H9 (cell line): Measurements from ENCODE around the gene AGO3. TPM values are rescaled to one million over a fixed set of nuclear protein-coding genes. Genes with fewer than 3 reads are reported as not detected.
"Not testable (repeated sequence)": the region's sequence is repeated elsewhere in the genome, so short reads cannot be mapped to it uniquely, and the experiment has no call there.

Experiments used
- DNase-seq: peaks from one replicate; pipeline ENCODE4 v3.0.0-alpha.2; 2017
- H2AFZ ChIP-seq: one replicate; pipeline ENCODE4 v1.6.1; 2013; ENCODE audit warnings: mild to moderate bottlenecking, low read length, control low read depth, moderate library complexity
- H2AK5ac ChIP-seq: 2 replicates; pipeline ENCODE4 v1.6.1; 2013; ENCODE audit warnings: low read length, control low read depth, mixed read lengths; ENCODE audit not compliant: insufficient read length
- H2BK120ac ChIP-seq: one replicate; pipeline ENCODE4 v1.6.1; 2013; ENCODE audit warnings: low read depth, mild to moderate bottlenecking, low read length, control low read depth, inconsistent platforms; ENCODE audit not compliant: poor library complexity, severe bottlenecking
- H2BK12ac ChIP-seq: 2 replicates; pipeline ENCODE4 v1.6.1; 2013; ENCODE audit warnings: low read length, control low read depth, mixed read lengths, low read depth; ENCODE audit not compliant: insufficient read length
- H2BK15ac ChIP-seq: 2 replicates; pipeline ENCODE4 v1.6.1; 2013; ENCODE audit warnings: low read depth, low read length, control low read depth
- H2BK20ac ChIP-seq: one replicate; pipeline ENCODE4 v1.6.1; 2013; ENCODE audit warnings: low read depth, mild to moderate bottlenecking, low read length, control low read depth, inconsistent platforms; ENCODE audit not compliant: poor library complexity, severe bottlenecking
- H2BK5ac ChIP-seq: 2 replicates; pipeline ENCODE4 v1.6.1; 2013; ENCODE audit warnings: low read length, control low read depth, mixed read lengths; ENCODE audit not compliant: insufficient read length
- H3K14ac ChIP-seq: 2 replicates; pipeline ENCODE4 v1.6.1; 2013; ENCODE audit warnings: low read length, control low read depth; ENCODE audit not compliant: insufficient read depth
- H3K18ac ChIP-seq: 2 replicates; pipeline ENCODE4 v1.6.1; 2013; ENCODE audit warnings: low read depth, mild to moderate bottlenecking, mixed read lengths, low read length, control low read depth; ENCODE audit not compliant: insufficient read length
- H3K23ac ChIP-seq: 2 replicates; pipeline ENCODE4 v1.6.1; 2013; ENCODE audit warnings: low read length, control low read depth, mixed read lengths, low read depth; ENCODE audit not compliant: insufficient read length
- H3K23me2 ChIP-seq: 2 replicates; pipeline ENCODE4 v1.6.1; 2013; ENCODE audit warnings: low read depth, mild to moderate bottlenecking, mixed read lengths, low read length, control low read depth; ENCODE audit not compliant: insufficient read length, poor library complexity, severe bottlenecking
- H3K27ac ChIP-seq: 2 replicates; pipeline ENCODE4 v1.5.1; 2013; ENCODE audit warnings: low read length, control low read depth, mixed read lengths, low read depth; ENCODE audit not compliant: insufficient read length
- H3K27me3 ChIP-seq: 2 replicates; pipeline ENCODE4 v1.6.1; 2013; ENCODE audit warnings: low read length, control low read depth, inconsistent platforms; ENCODE audit not compliant: insufficient read depth
- H3K4ac ChIP-seq: 2 replicates; pipeline ENCODE4 v1.6.1; 2013; ENCODE audit warnings: low read depth, mild to moderate bottlenecking, control low read depth, inconsistent platforms, low read length, moderate library complexity
- H3K4me1 ChIP-seq: 2 replicates; pipeline ENCODE4 v1.6.1; 2013; ENCODE audit warnings: low read length, control low read depth, inconsistent platforms; ENCODE audit not compliant: insufficient read depth
- H3K4me2 ChIP-seq: 2 replicates; pipeline ENCODE4 v1.6.1; 2013; ENCODE audit warnings: low read length, control low read depth, mixed read lengths; ENCODE audit not compliant: insufficient read length, insufficient read depth
- H3K56ac ChIP-seq: 2 replicates; pipeline ENCODE4 v1.6.1; 2013; ENCODE audit warnings: low read depth, mild to moderate bottlenecking, mixed read lengths, low read length, control low read depth; ENCODE audit not compliant: insufficient read length
- H3K79me1 ChIP-seq: 2 replicates; pipeline ENCODE4 v1.6.1; 2013; ENCODE audit warnings: low read depth, mild to moderate bottlenecking, moderate library complexity, low read length, control low read depth, inconsistent platforms; ENCODE audit not compliant: insufficient read depth, poor library complexity, severe bottlenecking
- H3K79me2 ChIP-seq: 2 replicates; pipeline ENCODE4 v1.6.1; 2013; ENCODE audit warnings: low read length, control low read depth, inconsistent platforms; ENCODE audit not compliant: insufficient read depth
- H3K9ac ChIP-seq: 2 replicates; pipeline ENCODE4 v1.6.1; 2013; ENCODE audit warnings: low read length, control low read depth, mixed read lengths; ENCODE audit not compliant: insufficient read length; ENCODE audit errors: extremely low read depth
- H3K9me3 ChIP-seq: one replicate; pipeline ENCODE4 v1.6.1; 2013; ENCODE audit warnings: low read depth, low read length, inconsistent platforms; ENCODE audit not compliant: control insufficient read depth
- H3T11ph ChIP-seq: one replicate; pipeline ENCODE4 v1.6.1; 2013; ENCODE audit warnings: mild to moderate bottlenecking, low read length, control low read depth, inconsistent platforms
- H4K20me1 ChIP-seq: one replicate; pipeline ENCODE4 v1.6.1; 2013; ENCODE audit not compliant: control insufficient read depth, insufficient read length, insufficient read depth
- H4K5ac ChIP-seq: 2 replicates; pipeline ENCODE4 v1.6.1; 2013; ENCODE audit warnings: low read depth, mild to moderate bottlenecking, mixed read lengths, low read length, control low read depth; ENCODE audit not compliant: insufficient read length
- H4K8ac ChIP-seq: replicated peaks from 2 replicates; pipeline ENCODE4 v1.6.1; 2013; ENCODE audit warnings: low read length, control low read depth, mixed read lengths, low read depth; ENCODE audit not compliant: insufficient read length
- H4K91ac ChIP-seq: 2 replicates; pipeline ENCODE4 v1.6.1; 2013; ENCODE audit warnings: low read depth, mild to moderate bottlenecking, moderate library complexity, mixed read lengths, low read length, control low read depth; ENCODE audit not compliant: insufficient read length
- H3K27ac Mint-ChIP-seq, 3 experiments: 2 replicates in 2 of 3; 3 replicates in 1 of 3; pipeline ENCODE4 v1.8.0; 2020 to 2021; ENCODE audit warnings: mixed read lengths in 3 of 3, mild to moderate bottlenecking in 1 of 3, moderate library complexity in 1 of 3
- H3K27me3 Mint-ChIP-seq: 2 replicates; pipeline ENCODE4 v1.8.0; 2021; ENCODE audit warnings: low read depth, mild to moderate bottlenecking, moderate library complexity, mixed read lengths
- H3K36me3 Mint-ChIP-seq, 3 experiments: 2 replicates in 2 of 3; 3 replicates in 1 of 3; pipeline ENCODE4 v1.8.0; 2020 to 2021; ENCODE audit warnings: low read depth in 3 of 3, mixed read lengths in 3 of 3; ENCODE audit not compliant: insufficient read depth in 1 of 3
- H3K4me1 Mint-ChIP-seq, 2 experiments: 2 replicates each; pipeline ENCODE4 v1.8.0; 2020; ENCODE audit warnings: mixed read lengths in 2 of 2
- H3K4me3 Mint-ChIP-seq, 2 experiments: 2 replicates in 1 of 2; 3 replicates in 1 of 2; pipeline ENCODE4 v1.8.0; 2020 to 2021; ENCODE audit warnings: mild to moderate bottlenecking in 2 of 2, mixed read lengths in 2 of 2, moderate library complexity in 1 of 2
- H3K9me3 Mint-ChIP-seq, 2 experiments: 2 replicates in 1 of 2; 3 replicates in 1 of 2; pipeline ENCODE4 v1.8.0; 2020; ENCODE audit warnings: mild to moderate bottlenecking in 2 of 2, mixed read lengths in 2 of 2, moderate library complexity in 1 of 2
- CTCF ChIP-seq: fragments of 200-600 bp; sonication (generic); conservative IDR thresholded peaks from 3 replicates; pipeline ENCODE4 v1.8.0; 2021; ENCODE audit warnings: antibody characterized with exemption, mild to moderate bottlenecking
- WGBS: extraction: QIAGEN DNeasy Blood & Tissue Kit; methylation state at CpG from one replicate; pipeline ENCODE4 v1.1.7; 2013; ENCODE audit warnings: missing lambda C conversion rate, low lambda C conversion rate, mixed read lengths; ENCODE audit not compliant: insufficient read length; ENCODE audit errors: extremely low coverage; 5-methylcytosine and 5-hydroxymethylcytosine counted together
- total RNA-seq: library from RNA; stranded (reverse); gene quantifications from 2 replicates; pipeline ENCODE4 v1.2.1, GENCODE V29; 2021

AGO3 gene
- total RNA-seq, 1 experiment from 2014 or later: 27.0 TPM

DNA sequence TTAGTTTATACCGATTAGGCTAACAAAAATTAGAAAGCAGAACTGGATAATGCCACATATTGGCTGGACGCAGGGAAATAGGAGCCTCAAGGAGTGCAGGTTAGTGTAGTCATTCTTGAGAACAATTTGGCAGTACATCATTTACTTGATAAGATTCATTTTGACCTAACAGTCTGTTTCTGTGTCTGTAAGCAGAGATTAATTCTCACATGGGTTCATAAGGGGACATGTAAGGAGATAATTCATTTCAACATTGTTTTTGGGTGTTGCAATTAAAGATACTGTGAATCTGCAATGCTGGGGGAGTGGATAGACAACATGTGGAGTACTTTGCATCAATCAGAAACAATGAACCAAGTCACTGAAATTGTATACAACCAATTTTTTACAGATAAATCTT, 32.0 kb downstream of the AGO3 start:
- H3K9me3 ChIP-seq: no peaks in the 10 kb centered on the region
- H3K23ac ChIP-seq: no peak overlapping the region
- Mint-ChIP-seq H3K4me3 (no peak overlapping the region), H3K27ac (no peak overlapping the region), H3K4me1 (no peaks in the 10 kb centered on the region), H3K9me3 (peaks cover 0 to 3% of the 10 kb centered on the region in 2 experiments; a peak in 1 of 5 replicates), H3K27me3 (no peaks in the 10 kb centered on the region), H3K36me3 (peaks cover 0 to 6% (median 4%) of the 10 kb centered on the region in 3 experiments; a peak in 5 of 7 replicates)
- no peak overlapping the region for H3K14ac ChIP-seq
- no peak overlapping the region for H2BK15ac ChIP-seq
- H3K79me2 ChIP-seq: no peaks in the 10 kb centered on the region
- no peak overlapping the region for H2AK5ac ChIP-seq
- H4K5ac ChIP-seq: no peak overlapping the region
- H3K4me1 ChIP-seq: no peaks in the 10 kb centered on the region
- no peak overlapping the region for H3K18ac ChIP-seq
- H2BK5ac ChIP-seq: no peak overlapping the region
- H2BK12ac ChIP-seq: no peak overlapping the region
- TF ChIP-seq CTCF: no peak
- H2BK120ac ChIP-seq: no peak overlapping the region
- H4K8ac ChIP-seq: no peak overlapping the region
- H3K27me3 ChIP-seq: no peaks in the 10 kb centered on the region
- H3K4ac ChIP-seq: no peak overlapping the region
- H2AFZ ChIP-seq: no peak overlapping the region
- H3K4me2 ChIP-seq: no peak overlapping the region
- no peaks in the 10 kb centered on the region for H3K23me2 ChIP-seq
- H2BK20ac ChIP-seq: no peak overlapping the region
- no peak overlapping the region for H3K27ac ChIP-seq
- H3K56ac ChIP-seq: no peak overlapping the region
- H3K79me1 ChIP-seq: no peaks in the 10 kb centered on the region
- H3K9ac ChIP-seq: no peak overlapping the region
- no CpG with 5 or more reads among the region's 2 CpGs for WGBS
- H4K91ac ChIP-seq: no peak overlapping the region
- H4K20me1 ChIP-seq: no peaks in the 10 kb centered on the region
- H3T11ph ChIP-seq: no peak overlapping the region
- no peak for DNase-seq

GRCh38 chr1:35964277-35964676, 33.4 kb downstream of the AGO3 start:
- H3K56ac ChIP-seq, H4K8ac ChIP-seq, H3K9me3 Mint-ChIP-seq, DNase-seq, H2AK5ac ChIP-seq, H2BK120ac ChIP-seq, H3K4ac ChIP-seq, H2BK15ac ChIP-seq, H2BK20ac ChIP-seq, H3K79me2 ChIP-seq, H4K5ac ChIP-seq, H3K9ac ChIP-seq, H2AFZ ChIP-seq, H4K20me1 ChIP-seq, H3K4me2 ChIP-seq, H3K79me1 ChIP-seq, H2BK12ac ChIP-seq, H3K4me1 ChIP-seq, H3T11ph ChIP-seq, H2BK5ac ChIP-seq, H3K4me1 Mint-ChIP-seq, H3K18ac ChIP-seq, H3K27me3 ChIP-seq, H3K23me2 ChIP-seq, H3K14ac ChIP-seq, H4K91ac ChIP-seq, H3K27ac ChIP-seq, H3K27ac Mint-ChIP-seq, H3K23ac ChIP-seq, H3K27me3 Mint-ChIP-seq, H3K9me3 ChIP-seq, H3K4me3 Mint-ChIP-seq: not testable (repeated sequence)
- no CpG with 5 or more reads among the region's 1 CpG for WGBS
- peaks cover 2 to 15% (median 14%) of the 10 kb centered on the region in 3 experiments; a peak in 6 of 7 replicates for H3K36me3 Mint-ChIP-seq
